ENCODE measurements around the gene WFIKKN2. TPM values are rescaled to one million over a fixed set of nuclear protein-coding genes. Genes with fewer than 3 reads are reported as not detected.

WFIKKN2 gene
- total RNA-seq, 1 experiment from 2014 or later = not detected

DNA sequence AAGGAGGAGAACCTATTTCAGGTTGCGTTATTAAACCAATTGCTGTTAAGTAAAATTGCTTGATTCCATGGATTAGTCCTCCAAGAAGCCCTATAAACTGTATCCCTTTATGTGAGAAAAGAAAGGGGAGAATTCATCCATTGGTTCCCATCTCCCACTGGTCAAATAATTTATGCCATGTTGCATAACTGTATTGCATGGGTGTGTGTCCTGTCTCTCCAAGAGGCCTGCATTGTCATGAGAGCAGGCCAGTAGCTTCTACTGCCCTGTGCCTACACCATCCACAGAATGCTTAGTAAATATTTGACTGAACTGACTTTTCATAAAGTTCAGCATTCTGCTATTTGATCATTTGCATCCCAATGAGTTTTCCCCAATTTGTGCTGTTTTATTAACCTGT is 42.5 kb downstream of the WFIKKN2 start:
- Histone ChIP-seq H3K79me2 (ENCODE audit: low read length) (no peaks in the 10 kb centered on the region), H3K9me2 (replicated peaks; ENCODE audit: low read length) (no peaks in the 10 kb centered on the region), H3K27me3 (ENCODE audit: low read length) (no peaks in the 10 kb centered on the region), H2AFZ (ENCODE audit: low read length) (no peak overlapping the region), H3K4me1 (ENCODE audit: insufficient read depth, low read length) (peaks cover 4% of the 10 kb centered on the region), H3K9me3 (ENCODE audit: low read length) (no peaks in the 10 kb centered on the region), H3K9ac (ENCODE audit: low read length) (no peak overlapping the region), H3K36me3 (ENCODE audit: low read depth, low read length) (no peaks in the 10 kb centered on the region), H3K4me3 (ENCODE audit: low read length) (no peak overlapping the region), H3F3A (ENCODE audit: low read length, unreplicated experiment) (no peaks in the 10 kb centered on the region), H4K20me1 (ENCODE audit: low read length) (no peaks in the 10 kb centered on the region), H3K27ac (ENCODE audit: low read length) (no peak overlapping the region), H3K4me2 (ENCODE audit: low read length) (no peak overlapping the region)
- no peak for DNase-seq
- intact Hi-C loops (cut with micrococcal nuclease) = no loop called here
- ChIA-PET POLR2A (ENCODE audit: unreplicated experiment) (no interaction called here), CTCF (no interaction called here)
- TF ChIP-seq EZH2phosphoT487 (IDR thresholded peaks at IDR 0.05; ENCODE audit: borderline replicate concordance, low read length) (no peak), EZH2 (IDR thresholded peaks at IDR 0.05; ENCODE audit: low read length, unreplicated experiment) (no peak)
- TF ChIP-seq, protein P1, sequence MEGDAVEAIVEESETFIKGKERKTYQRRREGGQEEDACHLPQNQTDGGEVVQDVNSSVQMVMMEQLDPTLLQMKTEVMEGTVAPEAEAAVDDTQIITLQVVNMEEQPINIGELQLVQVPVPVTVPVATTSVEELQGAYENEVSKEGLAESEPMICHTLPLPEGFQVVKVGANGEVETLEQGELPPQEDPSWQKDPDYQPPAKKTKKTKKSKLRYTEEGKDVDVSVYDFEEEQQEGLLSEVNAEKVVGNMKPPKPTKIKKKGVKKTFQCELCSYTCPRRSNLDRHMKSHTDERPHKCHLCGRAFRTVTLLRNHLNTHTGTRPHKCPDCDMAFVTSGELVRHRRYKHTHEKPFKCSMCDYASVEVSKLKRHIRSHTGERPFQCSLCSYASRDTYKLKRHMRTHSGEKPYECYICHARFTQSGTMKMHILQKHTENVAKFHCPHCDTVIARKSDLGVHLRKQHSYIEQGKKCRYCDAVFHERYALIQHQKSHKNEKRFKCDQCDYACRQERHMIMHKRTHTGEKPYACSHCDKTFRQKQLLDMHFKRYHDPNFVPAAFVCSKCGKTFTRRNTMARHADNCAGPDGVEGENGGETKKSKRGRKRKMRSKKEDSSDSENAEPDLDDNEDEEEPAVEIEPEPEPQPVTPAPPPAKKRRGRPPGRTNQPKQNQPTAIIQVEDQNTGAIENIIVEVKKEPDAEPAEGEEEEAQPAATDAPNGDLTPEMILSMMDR (conservative IDR thresholded peaks at IDR 0.05; ENCODE audit: low read depth, low read length) = no peak
- BruUV-seq (replicated peaks) = no TSS peak
- ATAC-seq = no peak

DNA sequence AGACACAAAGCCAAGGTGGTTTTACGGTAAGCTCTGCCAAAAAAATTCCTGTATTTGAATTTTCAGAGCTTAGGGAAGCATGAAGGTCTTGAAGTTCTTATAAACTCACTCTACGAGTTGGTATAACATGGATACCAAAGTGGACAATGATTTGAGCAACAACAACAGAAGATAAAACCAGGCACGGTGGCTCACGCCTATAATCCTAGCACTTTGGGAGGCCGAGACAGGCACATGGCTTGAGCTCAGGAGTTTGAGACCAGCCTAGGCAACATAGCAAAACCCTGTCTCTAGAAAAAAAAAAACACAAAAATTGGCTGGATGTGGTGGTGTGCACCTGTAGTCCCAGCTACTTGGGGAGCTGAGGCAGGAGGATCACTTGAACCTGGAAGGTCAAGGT is 43.7 kb downstream of the WFIKKN2 start:
- intact Hi-C loops (cut with micrococcal nuclease) = no loop called here
- H3K36me3 ChIP-seq (ENCODE audit: low read depth, low read length) = no peaks in the 10 kb centered on the region
- no peak for DNase-seq
- H3K9me3 ChIP-seq (ENCODE audit: low read length) = no peaks in the 10 kb centered on the region
- H3K79me2 ChIP-seq (ENCODE audit: low read length) = no peaks in the 10 kb centered on the region
- H2AFZ ChIP-seq (ENCODE audit: low read length) = no peak overlapping the region
- peaks cover 7% of the 10 kb centered on the region for H3K4me1 ChIP-seq (ENCODE audit: insufficient read depth, low read length)
- no peaks in the 10 kb centered on the region for H3F3A ChIP-seq (ENCODE audit: low read length, unreplicated experiment)
- ATAC-seq = no peak
- H3K9ac ChIP-seq (ENCODE audit: low read length) = no peak overlapping the region
- ChIA-PET POLR2A (ENCODE audit: unreplicated experiment) (interaction anchor here (0.6 to 1.2 kb wide), 2 partner anchors 12 to 160 kb away, joined by 3 to 6 read pairs; partner anchors contain the start of gene LUC7L3), CTCF (no interaction called here)
- no peak overlapping the region for H3K27ac ChIP-seq (ENCODE audit: low read length)
- H4K20me1 ChIP-seq (ENCODE audit: low read length) = no peaks in the 10 kb centered on the region
- no peak for TF ChIP-seq EZH2 (IDR thresholded peaks at IDR 0.05; ENCODE audit: low read length, unreplicated experiment)
- TF ChIP-seq, protein P1 (conservative IDR thresholded peaks at IDR 0.05; ENCODE audit: low read depth, low read length) = no peak
- no peak for TF ChIP-seq EZH2phosphoT487 (IDR thresholded peaks at IDR 0.05; ENCODE audit: borderline replicate concordance, low read length)
- H3K4me2 ChIP-seq (ENCODE audit: low read length) = no peak overlapping the region
- BruUV-seq (replicated peaks) = no TSS peak
- no peaks in the 10 kb centered on the region for H3K9me2 ChIP-seq (replicated peaks; ENCODE audit: low read length)
- no peak overlapping the region for H3K4me3 ChIP-seq (ENCODE audit: low read length)
- H3K27me3 ChIP-seq (ENCODE audit: low read length) = no peaks in the 10 kb centered on the region

DNA sequence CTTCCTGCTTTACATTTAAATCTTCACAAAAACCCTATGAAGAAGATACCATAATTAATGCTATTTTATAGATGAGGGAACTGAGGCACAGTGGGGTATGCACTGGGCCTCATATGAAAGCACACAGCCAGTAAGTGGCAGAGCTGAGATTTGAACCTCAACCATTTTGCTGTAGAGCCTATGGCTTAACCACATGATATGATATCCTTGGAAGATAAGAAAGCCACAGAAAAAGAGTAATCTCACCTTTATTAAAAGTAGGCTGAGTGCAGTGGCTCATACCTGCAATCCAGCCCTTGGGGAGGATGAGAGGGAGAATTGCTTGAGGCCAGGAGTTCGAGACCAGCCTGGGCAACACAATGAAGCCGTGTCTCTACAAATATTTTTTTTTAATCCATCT is 45.8 kb downstream of the WFIKKN2 start:
- Histone ChIP-seq H3K4me2 (ENCODE audit: low read length) (no peak overlapping the region), H2AFZ (ENCODE audit: low read length) (no peak overlapping the region), H3K9me2 (replicated peaks; ENCODE audit: low read length) (no peaks in the 10 kb centered on the region), H3K36me3 (ENCODE audit: low read depth, low read length) (no peaks in the 10 kb centered on the region), H3K27me3 (ENCODE audit: low read length) (no peaks in the 10 kb centered on the region), H3K79me2 (ENCODE audit: low read length) (no peaks in the 10 kb centered on the region), H3F3A (ENCODE audit: low read length, unreplicated experiment) (no peaks in the 10 kb centered on the region), H3K9ac (ENCODE audit: low read length) (no peak overlapping the region), H3K4me3 (ENCODE audit: low read length) (no peak overlapping the region), H3K4me1 (ENCODE audit: insufficient read depth, low read length) (peaks cover 7% of the 10 kb centered on the region), H3K27ac (ENCODE audit: low read length) (no peak overlapping the region), H4K20me1 (ENCODE audit: low read length) (no peaks in the 10 kb centered on the region), H3K9me3 (ENCODE audit: low read length) (no peaks in the 10 kb centered on the region)
- no peak for DNase-seq
- no TSS peak for BruUV-seq (replicated peaks)
- intact Hi-C loops (cut with micrococcal nuclease) = no loop called here
- ChIA-PET CTCF (no interaction called here), POLR2A (ENCODE audit: unreplicated experiment) (no interaction called here)
- ATAC-seq = no peak
- TF ChIP-seq, protein P1 (conservative IDR thresholded peaks at IDR 0.05; ENCODE audit: low read depth, low read length) = no peak
- TF ChIP-seq EZH2 (IDR thresholded peaks at IDR 0.05; ENCODE audit: low read length, unreplicated experiment) (no peak), EZH2phosphoT487 (IDR thresholded peaks at IDR 0.05; ENCODE audit: borderline replicate concordance, low read length) (no peak)

All from PC-3 (cell line).